GM21825 (cell line): ENCODE data around the gene RCAN2.

Source experiments
- ATAC-seq: cut with Tn5 transposase; IDR thresholded peaks from one replicate; pipeline ENCODE4 v1.9.1; 2021; ENCODE audit warnings: mild to moderate bottlenecking, moderate library complexity; ENCODE audit not compliant: unreplicated experiment

The RCAN2 gene

GRCh38 chr6:46491628-46492547, 639 bp upstream of the RCAN2 start:
- ATAC-seq: peak; percentile 65

GRCh38 chr6:46490425-46491200, 636 bp downstream of the RCAN2 start:
- ATAC-seq: no peak

- no peak for ATAC-seq
Observed at GRCh38 chr6:46486181-46486580, 5.1 kb downstream of the RCAN2 start.

- ATAC-seq: no peak
Observed at GRCh38 chr6:46484081-46484820, 7.0 kb downstream of the RCAN2 start.

GRCh38 chr6:46476301-46476700, 14.9 kb downstream of the RCAN2 start:
- no peak for ATAC-seq

- ATAC-seq: no peak
Observed at GRCh38 chr6:46473881-46474280, 17.4 kb downstream of the RCAN2 start.

- ATAC-seq: no peak
Observed at GRCh38 chr6:46472243-46472642, 19.0 kb downstream of the RCAN2 start.

GRCh38 chr6:46469021-46469420, 22.2 kb downstream of the RCAN2 start:
- no peak for ATAC-seq

GRCh38 chr6:46468403-46469010, 22.7 kb downstream of the RCAN2 start:
- ATAC-seq: no peak

GRCh38 chr6:46466570-46466969, 24.7 kb downstream of the RCAN2 start:
- no peak for ATAC-seq

- ATAC-seq: no peak
Observed at GRCh38 chr6:46465294-46466165, 25.7 kb downstream of the RCAN2 start.

- ATAC-seq: no peak
Observed at GRCh38 chr6:46456297-46456696, 35.0 kb downstream of the RCAN2 start.

GRCh38 chr6:46454691-46455090, 36.6 kb downstream of the RCAN2 start:
- ATAC-seq: no peak

- no peak for ATAC-seq
Observed at GRCh38 chr6:46453741-46454316, 37.4 kb downstream of the RCAN2 start.

GRCh38 chr6:46453216-46453615, 38.0 kb downstream of the RCAN2 start:
- no peak for ATAC-seq

- no peak for ATAC-seq
Observed at GRCh38 chr6:46452312-46452917, 38.8 kb downstream of the RCAN2 start.

- no peak for ATAC-seq
Observed at GRCh38 chr6:46451343-46451742, 39.9 kb downstream of the RCAN2 start.

- ATAC-seq: no peak
Observed at GRCh38 chr6:46444772-46445454, 46.3 kb downstream of the RCAN2 start.

- ATAC-seq: no peak
Observed at GRCh38 chr6:46443623-46444022, 47.6 kb downstream of the RCAN2 start.
